Endothelial cell of umbilical vein (primary cell): Measurements from ENCODE around the gene PKD1L1.

Source experiments
- EZH2 ChIP-seq: IDR thresholded peaks from 2 replicates; pipeline ENCODE4 v1.6.1; 2012; ENCODE audit warnings: borderline replicate concordance, low read depth, mild to moderate bottlenecking, moderate library complexity, low read length, inconsistent platforms; ENCODE audit not compliant: severe bottlenecking
- FOS ChIP-seq: IDR thresholded peaks from 2 replicates; pipeline ENCODE4 v1.6.1; 2011; ENCODE audit warnings: mild to moderate bottlenecking, low read length, moderate library complexity, borderline replicate concordance; ENCODE audit not compliant: insufficient read depth
- GATA2 ChIP-seq: IDR thresholded peaks from 2 replicates; pipeline ENCODE4 v1.7.0; 2011; ENCODE audit warnings: low read depth, mild to moderate bottlenecking, moderate library complexity, mixed read lengths, low read length; ENCODE audit not compliant: insufficient read length, insufficient read depth
- POLR2A ChIP-seq: IDR thresholded peaks from 2 replicates; pipeline ENCODE4 v1.6.1; 2012; ENCODE audit warnings: low read depth, mild to moderate bottlenecking, control low read depth, low read length
- POLR2AphosphoS5 ChIP-seq: IDR thresholded peaks from 2 replicates; pipeline ENCODE4 v1.6.1; 2012; ENCODE audit warnings: low read depth, mild to moderate bottlenecking, control low read depth, low read length, moderate library complexity; ENCODE audit not compliant: insufficient read depth
- TF ChIP-seq, protein P1 (sequence below): IDR thresholded peaks from 2 replicates; pipeline ENCODE4 v1.6.1; 2011; ENCODE audit not compliant: insufficient read depth, insufficient read length
- TF ChIP-seq, protein P2 (sequence below), 2 donors: IDR thresholded peaks; 1 replicate in 1 of 2; 2 replicates in 1 of 2; pipeline ENCODE4 v1.5.1; 2011; ENCODE audit warnings: low read length in 2 of 2, mild to moderate bottlenecking in 2 of 2, moderate library complexity in 2 of 2, control low read depth in 1 of 2, inconsistent platforms in 1 of 2, low read depth in 1 of 2; ENCODE audit not compliant: insufficient read depth in 1 of 2; ENCODE audit errors: extremely low read depth in 1 of 2

DNA sequence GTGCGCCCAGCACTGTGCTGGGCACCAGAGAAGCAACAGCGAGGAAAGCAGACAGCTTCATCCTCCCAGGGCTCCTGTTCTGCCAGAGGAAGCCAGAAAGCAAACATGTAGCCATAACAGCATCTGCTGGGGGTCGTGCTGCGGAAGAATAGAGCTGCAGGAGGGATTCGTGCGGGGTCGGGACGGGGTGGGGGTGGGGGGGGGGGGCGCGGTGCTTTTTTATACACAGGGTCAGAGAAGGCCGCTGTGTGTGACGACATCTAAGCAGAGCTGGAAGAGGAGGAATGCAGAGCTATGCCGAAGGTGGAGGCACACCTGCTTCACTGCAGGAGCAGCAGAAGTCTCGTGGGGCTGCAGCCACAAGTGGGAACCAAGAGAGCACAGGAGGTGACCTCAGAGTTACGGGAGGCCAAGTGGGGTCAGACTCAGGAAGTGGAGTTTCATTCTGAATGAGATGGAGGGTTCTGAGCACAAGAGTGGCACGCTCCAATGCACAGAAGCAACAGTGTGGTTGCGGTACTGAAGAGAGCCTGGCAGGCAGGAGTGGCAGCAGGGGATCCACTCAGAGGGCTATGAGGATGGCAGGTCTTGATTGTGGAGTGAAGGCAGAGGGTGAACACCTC, 11.1 kb downstream of the PKD1L1 start:
- no peak for TF ChIP-seq EZH2
- TF ChIP-seq FOS: no peak
- TF ChIP-seq, protein P1, sequence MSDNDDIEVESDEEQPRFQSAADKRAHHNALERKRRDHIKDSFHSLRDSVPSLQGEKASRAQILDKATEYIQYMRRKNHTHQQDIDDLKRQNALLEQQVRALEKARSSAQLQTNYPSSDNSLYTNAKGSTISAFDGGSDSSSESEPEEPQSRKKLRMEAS: no peak
- TF ChIP-seq, protein P2, sequence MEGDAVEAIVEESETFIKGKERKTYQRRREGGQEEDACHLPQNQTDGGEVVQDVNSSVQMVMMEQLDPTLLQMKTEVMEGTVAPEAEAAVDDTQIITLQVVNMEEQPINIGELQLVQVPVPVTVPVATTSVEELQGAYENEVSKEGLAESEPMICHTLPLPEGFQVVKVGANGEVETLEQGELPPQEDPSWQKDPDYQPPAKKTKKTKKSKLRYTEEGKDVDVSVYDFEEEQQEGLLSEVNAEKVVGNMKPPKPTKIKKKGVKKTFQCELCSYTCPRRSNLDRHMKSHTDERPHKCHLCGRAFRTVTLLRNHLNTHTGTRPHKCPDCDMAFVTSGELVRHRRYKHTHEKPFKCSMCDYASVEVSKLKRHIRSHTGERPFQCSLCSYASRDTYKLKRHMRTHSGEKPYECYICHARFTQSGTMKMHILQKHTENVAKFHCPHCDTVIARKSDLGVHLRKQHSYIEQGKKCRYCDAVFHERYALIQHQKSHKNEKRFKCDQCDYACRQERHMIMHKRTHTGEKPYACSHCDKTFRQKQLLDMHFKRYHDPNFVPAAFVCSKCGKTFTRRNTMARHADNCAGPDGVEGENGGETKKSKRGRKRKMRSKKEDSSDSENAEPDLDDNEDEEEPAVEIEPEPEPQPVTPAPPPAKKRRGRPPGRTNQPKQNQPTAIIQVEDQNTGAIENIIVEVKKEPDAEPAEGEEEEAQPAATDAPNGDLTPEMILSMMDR (IDR thresholded peaks at IDR 0.05; ENCODE audit: extremely low read depth in 1 of 2, insufficient read depth in 1 of 2, low read depth in 1 of 2, low read length in 2 of 2): no peak
- TF ChIP-seq POLR2A: no peak
- no peak for TF ChIP-seq POLR2AphosphoS5
- no peak for TF ChIP-seq GATA2
